Right cardiac atrium (tissue), 5 donors: ENCODE data around the gene CD180. TPM values are rescaled to one million over a fixed set of nuclear protein-coding genes. Genes with fewer than 3 reads are reported as not detected.
A peak's percentile ranks its signal among the peaks of the same experiment; 100 is the strongest.

Source experiments
- ATAC-seq, 2 donors: fragments of 200-7000 bp; cut with Tn5 transposase; one replicate each; pipeline versions ENCODE4 v1.8.0 to v1.9.1; 2020; ENCODE audit warnings: moderate library complexity in 2 of 2, mild to moderate bottlenecking in 1 of 2
- DNase-seq, 3 donors: peaks; one replicate each; pipeline ENCODE4 v3.0.0-alpha.2; 2020
- H3K27ac ChIP-seq: one replicate; pipeline ENCODE4 v1.5.1; 2013; ENCODE audit warnings: mild to moderate bottlenecking, low read length, control low read depth, moderate library complexity
- H3K27me3 ChIP-seq: one replicate; pipeline ENCODE4 v1.6.1; 2013; ENCODE audit not compliant: control insufficient read depth, insufficient read depth
- H3K4me1 ChIP-seq: one replicate; pipeline ENCODE4 v1.6.1; 2013; ENCODE audit warnings: low read length; ENCODE audit not compliant: control insufficient read depth, insufficient read depth
- H3K4me3 ChIP-seq: one replicate; pipeline ENCODE4 v1.5.1; 2013; ENCODE audit warnings: low read length, control low read depth
- H3K9me3 ChIP-seq: one replicate; pipeline ENCODE4 v1.6.1; 2013; ENCODE audit warnings: low read length; ENCODE audit not compliant: control insufficient read depth
- WGBS: extraction: QIAGEN DNeasy Blood & Tissue Kit; methylation state at CpG from one replicate; pipeline ENCODE4 v1.1.7; 2013; 5-methylcytosine and 5-hydroxymethylcytosine counted together
- intact Hi-C, 4 donors: fragments of 100-400 bp; cut with DNase I; formaldehyde crosslinking; loops; one replicate each; pipeline versions ENCODE4 v1.11.0 to v1.14.0; 2022 to 2023
- polyA plus RNA-seq: library from polyadenylated mRNA; stranded (reverse); fragments of 200-250 nt; gene quantifications from one replicate; pipeline ENCODE4 v1.2.3, GENCODE V29; 2013
- total RNA-seq, 4 donors: library from RNA; stranded (reverse); fragmentation: NEBNext Ultra II Directional; extraction: Animal tissue kit (Norgen Biotek cat#: 25700); gene quantifications; one replicate each; pipeline ENCODE4 v1.2.1, GENCODE V29; 2021
- donor health status: healthy with polysubstance abuse.
- donor health status: DM: no; HTN: yes; CAD: no.
- donor health status: DM: no; HTN: no; CAD: no.
- donor health status: DM: no; HTN: yes; CAD: no; lungs with severe emphysema.
- donor health status: DM: yes; HTN: yes; CAD: no.

CD180 gene
- total and polyA plus RNA-seq, 5 donors: 0.11 to 1.4 (median 0.50) TPM

- Histone ChIP-seq H3K4me1 (no peaks in the 10 kb centered on the region), H3K9me3 (no peaks in the 10 kb centered on the region), H3K27ac (no peak overlapping the region), H3K4me3 (no peak overlapping the region), H3K27me3 (no peaks in the 10 kb centered on the region)
- DNase-seq: no peak
- WGBS: 79% methylated on average over 3 of the region's 3 CpGs
- ATAC-seq: peak; percentile 19 to 47
- intact Hi-C loops: no loop called here
Observed at GRCh38 chr5:67170767-67171166, 25.8 kb downstream of the CD180 start.

- H3K27ac ChIP-seq: no peak overlapping the region
- no peaks in the 10 kb centered on the region for H3K27me3 ChIP-seq
- no peak for DNase-seq
- intact Hi-C loops: loop anchor here in 1 of 4 donors (5.0 kb wide), 1 partner anchor 39 kb away; no protein-coding TSS in a partner anchor
- H3K9me3 ChIP-seq: no peaks in the 10 kb centered on the region
- no peak for ATAC-seq
- no peak overlapping the region for H3K4me3 ChIP-seq
- 96% methylated on average over 4 of the region's 4 CpGs for WGBS
- no peaks in the 10 kb centered on the region for H3K4me1 ChIP-seq
Observed at GRCh38 chr5:67168069-67168468, 28.5 kb downstream of the CD180 start.

GRCh38 chr5:67166460-67167285, 29.9 kb downstream of the CD180 start:
- intact Hi-C loops: loop anchor here in 1 of 4 donors (5.0 kb wide), 1 partner anchor 41 kb away; no protein-coding TSS in a partner anchor
- H3K4me3 ChIP-seq: no peak overlapping the region
- ATAC-seq (peak; percentile 72 to 81), DNase-seq (peak; percentile 78 to 88 (median 85))
- peak overlapping the region; percentile 68 for H3K27ac ChIP-seq
- H3K9me3 ChIP-seq: no peaks in the 10 kb centered on the region
- 54% methylated on average over 31 of the region's 31 CpGs for WGBS
- H3K27me3 ChIP-seq: no peaks in the 10 kb centered on the region
- H3K4me1 ChIP-seq: no peaks in the 10 kb centered on the region

- intact Hi-C loops: loop anchor here in 2 of 4 donors (2.0 to 5.0 kb wide), 2 partner anchors 41 to 42 kb away; no protein-coding TSS in a partner anchor
- peak; percentile 92 to 96 (median 95) for DNase-seq
- H3K4me1 ChIP-seq: no peaks in the 10 kb centered on the region
- ATAC-seq: peak; percentile 87 to 90
- 41% methylated on average over 36 of the region's 36 CpGs for WGBS
- H3K27ac ChIP-seq: peak overlapping the region; percentile 68
- no peaks in the 10 kb centered on the region for H3K27me3 ChIP-seq
- no peaks in the 10 kb centered on the region for H3K9me3 ChIP-seq
- H3K4me3 ChIP-seq: no peak overlapping the region
Observed at GRCh38 chr5:67165526-67166459, 30.8 kb downstream of the CD180 start.

GRCh38 chr5:67164856-67165525, 31.6 kb downstream of the CD180 start:
- 95% methylated on average over 17 of the region's 17 CpGs for WGBS
- Histone ChIP-seq H3K4me1 (no peaks in the 10 kb centered on the region), H3K27me3 (no peaks in the 10 kb centered on the region), H3K4me3 (no peak overlapping the region), H3K27ac (no peak overlapping the region), H3K9me3 (no peaks in the 10 kb centered on the region)
- DNase-seq: peak in 2 of 3 donors; percentile 44 to 47
- intact Hi-C loops: loop anchor here in 2 of 4 donors (2.0 to 5.0 kb wide), 2 partner anchors 42 kb away; no protein-coding TSS in a partner anchor
- ATAC-seq: no peak

GRCh38 chr5:67163863-67164595, 32.6 kb downstream of the CD180 start:
- intact Hi-C loops: loop anchor here in 1 of 4 donors (2.0 kb wide), 1 partner anchor 43 kb away; no protein-coding TSS in a partner anchor
- 88% methylated on average over 33 of the region's 33 CpGs for WGBS
- Histone ChIP-seq H3K4me1 (no peaks in the 10 kb centered on the region), H3K4me3 (no peak overlapping the region), H3K27me3 (no peaks in the 10 kb centered on the region), H3K27ac (no peak overlapping the region), H3K9me3 (no peaks in the 10 kb centered on the region)
- ATAC-seq (no peak), DNase-seq (peak in 2 of 3 donors; percentile 48 to 59)

- no peaks in the 10 kb centered on the region for H3K4me1 ChIP-seq
- H3K27ac ChIP-seq: no peak overlapping the region
- WGBS: 96% methylated on average over 44 of the region's 44 CpGs
- intact Hi-C loops: no loop called here
- no peaks in the 10 kb centered on the region for H3K27me3 ChIP-seq
- ATAC-seq (no peak), DNase-seq (peak in 2 of 3 donors; percentile 48 to 57)
- H3K4me3 ChIP-seq: no peak overlapping the region
- H3K9me3 ChIP-seq: no peaks in the 10 kb centered on the region
Observed at GRCh38 chr5:67163231-67163756, 33.3 kb downstream of the CD180 start.

GRCh38 chr5:67161767-67162166, 34.8 kb downstream of the CD180 start:
- Histone ChIP-seq H3K27me3 (no peaks in the 10 kb centered on the region), H3K27ac (no peak overlapping the region), H3K4me1 (no peaks in the 10 kb centered on the region), H3K4me3 (no peak overlapping the region), H3K9me3 (no peaks in the 10 kb centered on the region)
- DNase-seq (no peak), ATAC-seq (no peak)
- intact Hi-C loops: no loop called here
- 94% methylated on average over 5 of the region's 5 CpGs for WGBS

- H3K9me3 ChIP-seq: no peaks in the 10 kb centered on the region
- intact Hi-C loops: no loop called here
- H3K27ac ChIP-seq: no peak overlapping the region
- H3K4me3 ChIP-seq: no peak overlapping the region
- H3K27me3 ChIP-seq: no peaks in the 10 kb centered on the region
- no peaks in the 10 kb centered on the region for H3K4me1 ChIP-seq
- 75% methylated on average over 3 of the region's 3 CpGs for WGBS
- no peak for DNase-seq
- no peak for ATAC-seq
Observed at GRCh38 chr5:67160985-67161384, 35.6 kb downstream of the CD180 start.

- WGBS: 95% methylated on average over 3 of the region's 3 CpGs
- Histone ChIP-seq H3K4me1 (no peaks in the 10 kb centered on the region), H3K9me3 (no peaks in the 10 kb centered on the region), H3K27me3 (no peaks in the 10 kb centered on the region), H3K4me3 (no peak overlapping the region), H3K27ac (no peak overlapping the region)
- intact Hi-C loops: no loop called here
- ATAC-seq (no peak), DNase-seq (no peak)
Observed at GRCh38 chr5:67160272-67160671, 36.3 kb downstream of the CD180 start.
